CD8-positive, alpha-beta memory T cell (primary cell): ENCODE results near the gene ARL4A. TPM values are rescaled to one million over a fixed set of nuclear protein-coding genes. Genes with fewer than 3 reads are reported as not detected.

Experiments used
- CTCF ChIA-PET: fragments of 350-600 bp; sonication (Branson Sonifier 250); formaldehyde crosslinking; loops from one replicate; lab custom pipeline; 2021; ENCODE audit warnings: antibody characterized with exemption; lab: Charles Lee
- POLR2A ChIA-PET: fragments of 350-600 bp; sonication (Branson Sonifier 250); formaldehyde crosslinking; loops from one replicate; lab custom pipeline; 2021; ENCODE audit warnings: antibody characterized with exemption; lab: Charles Lee
- DNase-seq, 5 donors: peaks; one replicate each; pipeline versions ENCODE4 v3.0.0 to v3.0.0-alpha.2; 2020 to 2022; ENCODE audit warnings: mixed read lengths in 1 of 5
- H3K27ac ChIP-seq: one replicate; pipeline ENCODE4 v1.7.0; 2013; ENCODE audit warnings: low read depth, mild to moderate bottlenecking, low read length, moderate library complexity
- H3K27me3 ChIP-seq: 2 replicates; pipeline ENCODE4 v1.7.0; 2013; ENCODE audit warnings: low read length, mild to moderate bottlenecking; ENCODE audit not compliant: insufficient read depth, poor library complexity, severe bottlenecking
- H3K36me3 ChIP-seq: 2 replicates; pipeline ENCODE4 v1.7.0; 2013; ENCODE audit warnings: mild to moderate bottlenecking, low read length, moderate library complexity; ENCODE audit not compliant: insufficient read depth
- H3K4me1 ChIP-seq: 2 replicates; pipeline ENCODE4 v1.7.0; 2013; ENCODE audit warnings: mild to moderate bottlenecking, low read length, moderate library complexity; ENCODE audit not compliant: insufficient read depth
- H3K4me3 ChIP-seq: 2 replicates; pipeline ENCODE4 v1.7.0; 2013; ENCODE audit warnings: mild to moderate bottlenecking, low read length
- H3K9me3 ChIP-seq: 2 replicates; pipeline ENCODE4 v1.7.0; 2013; ENCODE audit warnings: mild to moderate bottlenecking, low read length
- H3K27ac Mint-ChIP-seq, 8 donors: one replicate each; pipeline ENCODE4 v1.8.0; 2020 to 2021; ENCODE audit warnings: mixed read lengths in 8 of 8, mild to moderate bottlenecking in 6 of 8, inconsistent platforms in 3 of 8, moderate library complexity in 3 of 8
- H3K27me3 Mint-ChIP-seq, 2 donors: one replicate each; pipeline ENCODE4 v1.8.0; 2020 to 2021; ENCODE audit warnings: mixed read lengths in 2 of 2, mild to moderate bottlenecking in 1 of 2, moderate library complexity in 1 of 2
- H3K36me3 Mint-ChIP-seq, 3 donors: one replicate each; pipeline ENCODE4 v1.8.0; 2020 to 2021; ENCODE audit warnings: mixed read lengths in 3 of 3, inconsistent platforms in 1 of 3, mild to moderate bottlenecking in 1 of 3
- H3K4me1 Mint-ChIP-seq, 3 donors: one replicate each; pipeline ENCODE4 v1.8.0; 2020 to 2021; ENCODE audit warnings: mixed read lengths in 3 of 3, inconsistent platforms in 1 of 3, mild to moderate bottlenecking in 1 of 3
- H3K4me3 Mint-ChIP-seq, 7 donors: one replicate each; pipeline ENCODE4 v1.8.0; 2020 to 2021; ENCODE audit warnings: mixed read lengths in 7 of 7, mild to moderate bottlenecking in 6 of 7, moderate library complexity in 4 of 7, inconsistent platforms in 2 of 7
- H3K9me3 Mint-ChIP-seq, 5 donors: one replicate each; pipeline ENCODE4 v1.8.0; 2020 to 2022; ENCODE audit warnings: mixed read lengths in 5 of 5, mild to moderate bottlenecking in 3 of 5, moderate library complexity in 2 of 5, inconsistent platforms in 1 of 5
- polyA plus RNA-seq: library from polyadenylated mRNA; unstranded; fragments of 300-500 nt; fragmentation: Illumina TruSeq; gene quantifications from one replicate; pipeline ENCODE4 v1.2.3, GENCODE V29; 2021
- total RNA-seq, 2 experiments: library from RNA; stranded (reverse); gene quantifications; one replicate each; pipeline ENCODE4 v1.2.3, GENCODE V29; 2021

ARL4A gene
- total and polyA plus RNA-seq, 3 experiments from 2014 or later: 10.6 to 50.3 (median 11.6) TPM

- peak overlapping the region; percentile 18 for H3K27ac ChIP-seq
- Mint-ChIP-seq H3K9me3 (no peaks in the 10 kb centered on the region), H3K4me1 (peaks cover 22 to 32% (median 28%) of the 10 kb centered on the region in 3 donors), H3K27me3 (peaks cover 0 to 3% of the 10 kb centered on the region in 2 donors), H3K4me3 (peak overlapping the region in 1 of 7 donors; percentile 27), H3K36me3 (no peaks in the 10 kb centered on the region), H3K27ac (no peak overlapping the region)
- peaks cover 20% of the 10 kb centered on the region for H3K4me1 ChIP-seq
- no peaks in the 10 kb centered on the region for H3K27me3 ChIP-seq
- CTCF ChIA-PET: interaction anchor here (3.2 kb wide), 1 partner anchor 45 kb away, joined by 26 read pairs; the partner anchor contains the start of gene ARL4A
- POLR2A ChIA-PET: interaction anchor here (1.8 kb wide), 1 partner anchor 45 kb away, joined by 6 read pairs; no protein-coding TSS in a partner anchor
- H3K36me3 ChIP-seq: no peaks in the 10 kb centered on the region
- H3K9me3 ChIP-seq: no peaks in the 10 kb centered on the region
- peak in 2 of 5 donors; percentile 3 to 23 for DNase-seq
- no peak overlapping the region for H3K4me3 ChIP-seq
Observed at GRCh38 chr7:12731775-12732174, 44.3 kb downstream of the ARL4A start.

GRCh38 chr7:12732428-12732827 is 45.0 kb downstream of the ARL4A start:
- Mint-ChIP-seq H3K36me3 (no peaks in the 10 kb centered on the region), H3K4me1 (peaks cover 22 to 32% (median 28%) of the 10 kb centered on the region in 3 donors), H3K9me3 (no peaks in the 10 kb centered on the region), H3K27ac (peak overlapping the region in 1 of 8 donors; percentile 77), H3K4me3 (peak overlapping the region in 2 of 7 donors; percentile 44 to 58), H3K27me3 (peaks cover 0 to 3% of the 10 kb centered on the region in 2 donors)
- Histone ChIP-seq H3K4me3 (no peak overlapping the region), H3K36me3 (no peaks in the 10 kb centered on the region), H3K9me3 (no peaks in the 10 kb centered on the region), H3K27ac (peak overlapping the region; percentile 18), H3K4me1 (peaks cover 20% of the 10 kb centered on the region), H3K27me3 (no peaks in the 10 kb centered on the region)
- ChIA-PET CTCF (interaction anchor here (3.2 kb wide), 1 partner anchor 46 kb away, joined by 26 read pairs; the partner anchor contains the start of gene ARL4A), POLR2A (interaction anchor here (1.8 kb wide), 1 partner anchor 46 kb away, joined by 6 read pairs; no protein-coding TSS in a partner anchor)
- no peak for DNase-seq

- H3K4me1 ChIP-seq: peaks cover 12% of the 10 kb centered on the region
- ChIA-PET POLR2A (no interaction called here), CTCF (no interaction called here)
- Mint-ChIP-seq H3K27me3 (peaks cover 0 to 4% of the 10 kb centered on the region in 2 donors), H3K4me1 (peaks cover 13 to 21% (median 17%) of the 10 kb centered on the region in 3 donors), H3K27ac (no peak overlapping the region), H3K36me3 (no peaks in the 10 kb centered on the region), H3K9me3 (no peaks in the 10 kb centered on the region), H3K4me3 (no peak overlapping the region)
- no peak for DNase-seq
- no peak overlapping the region for H3K27ac ChIP-seq
- H3K36me3 ChIP-seq: no peaks in the 10 kb centered on the region
- H3K27me3 ChIP-seq: no peaks in the 10 kb centered on the region
- no peak overlapping the region for H3K4me3 ChIP-seq
- no peaks in the 10 kb centered on the region for H3K9me3 ChIP-seq
Observed at GRCh38 chr7:12735923-12736322, 48.5 kb downstream of the ARL4A start.

GRCh38 chr7:12737373-12737772 is 49.9 kb downstream of the ARL4A start:
- no peak overlapping the region for H3K27ac ChIP-seq
- no peaks in the 10 kb centered on the region for H3K9me3 Mint-ChIP-seq
- peaks cover 0 to 4% of the 10 kb centered on the region in 2 donors for H3K27me3 Mint-ChIP-seq

GRCh38 chr7:12737836-12738235 is 50.4 kb downstream of the ARL4A start:
- no peak overlapping the region for H3K4me3 Mint-ChIP-seq
- peaks cover 2 to 7% (median 6%) of the 10 kb centered on the region in 3 donors for H3K4me1 Mint-ChIP-seq
- H3K9me3 Mint-ChIP-seq: no peaks in the 10 kb centered on the region
- Histone ChIP-seq H3K4me1 (no peaks in the 10 kb centered on the region), H3K36me3 (no peaks in the 10 kb centered on the region), H3K9me3 (no peaks in the 10 kb centered on the region), H3K27ac (no peak overlapping the region), H3K4me3 (no peak overlapping the region), H3K27me3 (no peaks in the 10 kb centered on the region)
- DNase-seq: no peak
- POLR2A ChIA-PET: no interaction called here
- CTCF ChIA-PET: no interaction called here
- H3K27ac Mint-ChIP-seq: no peak overlapping the region
- H3K27me3 Mint-ChIP-seq: peaks cover 0 to 4% of the 10 kb centered on the region in 2 donors
- no peaks in the 10 kb centered on the region for H3K36me3 Mint-ChIP-seq

More at GRCh38 chr7:12737373-12737772, 49.9 kb downstream of the ARL4A start:
- H3K4me3 Mint-ChIP-seq: no peak overlapping the region
- CTCF ChIA-PET: no interaction called here
- Histone ChIP-seq H3K9me3 (no peaks in the 10 kb centered on the region), H3K4me3 (no peak overlapping the region), H3K4me1 (no peaks in the 10 kb centered on the region), H3K27me3 (no peaks in the 10 kb centered on the region), H3K36me3 (no peaks in the 10 kb centered on the region)
- H3K4me1 Mint-ChIP-seq: peaks cover 4 to 10% (median 6%) of the 10 kb centered on the region in 3 donors
- no peaks in the 10 kb centered on the region for H3K36me3 Mint-ChIP-seq
- H3K27ac Mint-ChIP-seq: no peak overlapping the region
- POLR2A ChIA-PET: no interaction called here
- no peak for DNase-seq

GRCh38 chr7:12738665-12739064 is 51.2 kb downstream of the ARL4A start:
- POLR2A ChIA-PET: no interaction called here
- Histone ChIP-seq H3K9me3 (no peaks in the 10 kb centered on the region), H3K27me3 (no peaks in the 10 kb centered on the region), H3K27ac (no peak overlapping the region), H3K36me3 (no peaks in the 10 kb centered on the region), H3K4me3 (no peak overlapping the region), H3K4me1 (no peaks in the 10 kb centered on the region)
- no peak for DNase-seq
- no peaks in the 10 kb centered on the region for H3K9me3 Mint-ChIP-seq
- H3K36me3 Mint-ChIP-seq: no peaks in the 10 kb centered on the region
- peaks cover 0 to 4% of the 10 kb centered on the region in 2 donors for H3K27me3 Mint-ChIP-seq
- no peak overlapping the region for H3K4me3 Mint-ChIP-seq
- no peak overlapping the region for H3K27ac Mint-ChIP-seq
- CTCF ChIA-PET: interaction anchor here (0.7 kb wide), 1 partner anchor 52 kb away, joined by 3 read pairs; no protein-coding TSS in a partner anchor
- peaks cover 2 to 7% (median 6%) of the 10 kb centered on the region in 3 donors for H3K4me1 Mint-ChIP-seq

Other genes with a start within 250 kb of the ARL4A start
- gene SCIN, start 116.9 kb upstream of the ARL4A start, total RNA-seq: under 1 TPM; 0.29 to 0.35 TPM
- not detected for gene SCIN, start 116.9 kb upstream of the ARL4A start, polyA plus RNA-seq